A673 (cell line): Measurements from ENCODE around the gene PCDHGA5. TPM values are rescaled to one million over a fixed set of nuclear protein-coding genes. Genes with fewer than 3 reads are reported as not detected.
"Not testable (repeated sequence)": the region's sequence is repeated elsewhere in the genome, so short reads cannot be mapped to it uniquely, and the experiment has no call there.

Experiments used
- BruUV-seq: library from RNA; stranded (reverse); fragments of 400-500 nt; replicated peaks from 2 replicates; lab custom pipeline; 2021; lab: Mats Ljungman, UMichigan
- CTCF ChIA-PET: fragments of 300-600 bp; sonication (Branson Sonifier 250); formaldehyde crosslinking; loops from one replicate; lab custom pipeline; 2022; ENCODE audit warnings: antibody characterized with exemption; lab: Charles Lee
- POLR2A ChIA-PET: fragments of 300-600 bp; sonication (Branson Sonifier 250); formaldehyde crosslinking; loops from one replicate; lab custom pipeline; 2022; ENCODE audit warnings: antibody characterized with exemption; ENCODE audit not compliant: low non-redundant PET; lab: Charles Lee
- DNase-seq: peaks from one replicate; pipeline ENCODE4 v3.0.0-alpha.2; 2015; ENCODE audit warnings: low spot score
- H3K27ac ChIP-seq: fragments of 200-600 bp; sonication (generic); 2 replicates; pipeline ENCODE4 v1.5.1; 2016; ENCODE audit warnings: mixed run types, low read depth, mild to moderate bottlenecking, mixed read lengths, antibody characterized with exemption, low read length; ENCODE audit not compliant: poor library complexity, severe bottlenecking
- H3K27me3 ChIP-seq: fragments of 200-600 bp; sonication (generic); replicated peaks from 2 replicates; pipeline ENCODE4 v1.6.1; 2017; ENCODE audit warnings: mixed run types, low read depth, mild to moderate bottlenecking, mixed read lengths, antibody characterized with exemption, low read length; ENCODE audit not compliant: insufficient read depth, poor library complexity
- H3K36me3 ChIP-seq: fragments of 200-600 bp; sonication (generic); 2 replicates; pipeline ENCODE4 v1.6.1; 2016; ENCODE audit warnings: mixed run types, mild to moderate bottlenecking, mixed read lengths, antibody characterized with exemption, low read length; ENCODE audit not compliant: insufficient read depth, poor library complexity, severe bottlenecking
- H3K4me1 ChIP-seq: fragments of 200-600 bp; sonication (generic); 2 replicates; pipeline ENCODE4 v1.6.1; 2017; ENCODE audit warnings: mixed run types, mild to moderate bottlenecking, mixed read lengths, antibody characterized with exemption, low read length; ENCODE audit not compliant: insufficient read depth, poor library complexity, severe bottlenecking
- H3K4me3 ChIP-seq: fragments of 200-600 bp; sonication (generic); 2 replicates; pipeline ENCODE4 v1.5.1; 2016; ENCODE audit warnings: low read depth, mixed run types, mild to moderate bottlenecking, mixed read lengths, low read length; ENCODE audit not compliant: poor library complexity, severe bottlenecking
- H3K9me3 ChIP-seq: fragments of 200-600 bp; sonication (generic); 2 replicates; pipeline ENCODE4 v1.6.1; 2016; ENCODE audit warnings: mixed run types, low read depth, mild to moderate bottlenecking, mixed read lengths, antibody characterized with exemption, low read length; ENCODE audit not compliant: poor library complexity, severe bottlenecking
- CTCF ChIP-seq: fragments of 300-800, 200-600 bp; sonication (generic); conservative IDR thresholded peaks from 2 replicates; pipeline ENCODE4 v1.5.1; 2017; ENCODE audit warnings: low read depth, mild to moderate bottlenecking, antibody characterized with exemption, low read length, moderate library complexity, mixed read lengths
- EZH2 ChIP-seq: fragments of 200-600 bp; sonication (generic); IDR thresholded peaks from 2 replicates; pipeline ENCODE4 v1.6.1; 2017; ENCODE audit warnings: borderline replicate concordance, low read depth, mild to moderate bottlenecking, mixed read lengths, antibody characterized with exemption, low read length; ENCODE audit not compliant: poor library complexity, severe bottlenecking
- intact Hi-C: fragments of 100-400 bp; cut with micrococcal nuclease; formaldehyde crosslinking; loops from one replicate; pipeline ENCODE4 v1.10.0; 2022; ENCODE audit not compliant: unreplicated experiment
- total RNA-seq: library from RNA; stranded (reverse); gene quantifications from 2 replicates; pipeline ENCODE4 v1.2.3, GENCODE V29; 2021

PCDHGA5 gene
- total RNA-seq, 1 experiment from 2014 or later = 2.6 TPM

GRCh38 chr5:141343242-141343952 is 20.6 kb upstream of the PCDHGA5 start, which contains the start of gene PCDHGA3:
TSS of gene PCDHGA3 (plus strand) at chr5:141343829. CDS start at chr5:141344034, 205 bp downstream.
- intact Hi-C loops = no loop called here
- TF ChIP-seq CTCF (peak; percentile 40; the same call in 1 of the 2 replicates), EZH2 (no peak)
- Histone ChIP-seq H3K4me1 (no peaks in the 10 kb centered on the region), H3K4me3 (no peak within 1 kb of the TSS), H3K36me3 (no peaks in the 10 kb centered on the region), H3K9me3 (peaks cover 24% of the 10 kb centered on the region), H3K27ac (no peak within 1 kb of the TSS), H3K27me3 (no peaks in the 10 kb centered on the region)
- peak; percentile 41 for DNase-seq
- ChIA-PET CTCF (no interaction called here), POLR2A (no interaction called here)
- BruUV-seq = no TSS peak

GRCh38 chr5:141343953-141344463 is 20.0 kb upstream of the PCDHGA5 start:
- intact Hi-C loops = no loop called here
- no peak overlapping the region for H3K4me3 ChIP-seq
- no peaks in the 10 kb centered on the region for H3K27me3 ChIP-seq
- CTCF ChIA-PET = no interaction called here
- H3K36me3 ChIP-seq = no peaks in the 10 kb centered on the region
- H3K27ac ChIP-seq = no peak overlapping the region
- BruUV-seq = no TSS peak
- POLR2A ChIA-PET = no interaction called here
- H3K9me3 ChIP-seq = peaks cover 18% of the 10 kb centered on the region
- no peaks in the 10 kb centered on the region for H3K4me1 ChIP-seq
- no peak for DNase-seq
- TF ChIP-seq EZH2 (no peak), CTCF (no peak)

DNA sequence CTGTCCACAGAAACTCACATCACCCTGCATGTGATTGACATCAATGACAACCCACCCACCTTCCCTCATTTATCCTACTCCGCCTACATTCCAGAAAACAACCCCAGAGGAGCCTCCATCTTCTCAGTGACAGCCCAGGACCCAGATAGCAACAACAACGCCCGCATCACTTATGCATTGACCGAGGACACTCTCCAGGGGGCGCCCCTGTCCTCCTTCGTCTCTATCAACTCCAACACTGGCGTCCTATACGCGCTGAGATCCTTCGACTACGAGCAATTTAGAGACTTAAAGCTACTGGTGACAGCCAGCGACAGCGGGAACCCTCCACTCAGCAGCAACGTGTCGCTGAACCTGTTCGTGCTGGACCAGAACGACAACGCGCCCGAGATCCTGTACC is 18.6 kb upstream of the PCDHGA5 start:
- no peak overlapping the region for H3K27ac ChIP-seq
- intact Hi-C loops = no loop called here
- H3K4me1 ChIP-seq = no peaks in the 10 kb centered on the region
- POLR2A ChIA-PET = no interaction called here
- no peaks in the 10 kb centered on the region for H3K36me3 ChIP-seq
- H3K27me3 ChIP-seq = no peaks in the 10 kb centered on the region
- H3K9me3 ChIP-seq = peaks cover 10% of the 10 kb centered on the region
- BruUV-seq = no TSS peak
- H3K4me3 ChIP-seq = no peak overlapping the region
- CTCF ChIA-PET = no interaction called here
- no peak for TF ChIP-seq EZH2
- TF ChIP-seq CTCF = no peak
- DNase-seq = no peak

DNA sequence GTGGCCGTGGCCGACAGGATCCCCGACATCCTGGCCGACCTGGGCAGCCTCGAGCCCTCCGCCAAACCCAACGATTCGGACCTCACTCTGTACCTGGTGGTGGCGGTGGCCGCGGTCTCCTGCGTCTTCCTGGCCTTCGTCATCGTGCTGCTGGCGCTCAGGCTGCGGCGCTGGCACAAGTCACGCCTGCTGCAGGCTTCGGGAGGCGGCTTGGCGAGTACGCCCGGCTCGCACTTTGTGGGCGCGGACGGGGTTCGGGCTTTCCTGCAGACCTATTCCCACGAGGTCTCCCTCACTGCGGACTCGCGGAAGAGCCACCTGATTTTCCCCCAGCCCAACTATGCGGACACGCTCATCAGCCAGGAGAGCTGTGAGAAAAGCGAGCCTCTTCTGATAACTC is 17.9 kb upstream of the PCDHGA5 start:
- H3K27me3 ChIP-seq, POLR2A ChIA-PET, H3K27ac ChIP-seq, H3K4me3 ChIP-seq, intact Hi-C loops, H3K36me3 ChIP-seq, BruUV-seq, H3K4me1 ChIP-seq, CTCF ChIA-PET, DNase-seq: not testable (repeated sequence)
- peaks cover 12% of the 10 kb centered on the region for H3K9me3 ChIP-seq
